G401.6 (cell line): Measurements from ENCODE around the gene G6PD.

Experiments used
- FAIRE-seq: peaks from 2 replicates; lab custom pipeline; 2012; peaks lifted over from hg19 to GRCh38; lab: Jason Lieb, UNC

G6PD gene

GRCh38 chrX:154487518-154488290, 58.9 kb downstream of the G6PD start:
- no peak for FAIRE-seq

GRCh38 chrX:154486396-154487207, 60.0 kb downstream of the G6PD start, which contains the start of gene UBL4A:
TSS of gene UBL4A (minus strand) at chrX:154486615. CDS start at chrX:154486584, 31 bp downstream.
- FAIRE-seq: no peak

- FAIRE-seq: no peak
Observed at GRCh38 chrX:154486052-154486395, 60.6 kb downstream of the G6PD start.

- no peak for FAIRE-seq
Observed at GRCh38 chrX:154485150-154486051, 61.2 kb downstream of the G6PD start.

DNA sequence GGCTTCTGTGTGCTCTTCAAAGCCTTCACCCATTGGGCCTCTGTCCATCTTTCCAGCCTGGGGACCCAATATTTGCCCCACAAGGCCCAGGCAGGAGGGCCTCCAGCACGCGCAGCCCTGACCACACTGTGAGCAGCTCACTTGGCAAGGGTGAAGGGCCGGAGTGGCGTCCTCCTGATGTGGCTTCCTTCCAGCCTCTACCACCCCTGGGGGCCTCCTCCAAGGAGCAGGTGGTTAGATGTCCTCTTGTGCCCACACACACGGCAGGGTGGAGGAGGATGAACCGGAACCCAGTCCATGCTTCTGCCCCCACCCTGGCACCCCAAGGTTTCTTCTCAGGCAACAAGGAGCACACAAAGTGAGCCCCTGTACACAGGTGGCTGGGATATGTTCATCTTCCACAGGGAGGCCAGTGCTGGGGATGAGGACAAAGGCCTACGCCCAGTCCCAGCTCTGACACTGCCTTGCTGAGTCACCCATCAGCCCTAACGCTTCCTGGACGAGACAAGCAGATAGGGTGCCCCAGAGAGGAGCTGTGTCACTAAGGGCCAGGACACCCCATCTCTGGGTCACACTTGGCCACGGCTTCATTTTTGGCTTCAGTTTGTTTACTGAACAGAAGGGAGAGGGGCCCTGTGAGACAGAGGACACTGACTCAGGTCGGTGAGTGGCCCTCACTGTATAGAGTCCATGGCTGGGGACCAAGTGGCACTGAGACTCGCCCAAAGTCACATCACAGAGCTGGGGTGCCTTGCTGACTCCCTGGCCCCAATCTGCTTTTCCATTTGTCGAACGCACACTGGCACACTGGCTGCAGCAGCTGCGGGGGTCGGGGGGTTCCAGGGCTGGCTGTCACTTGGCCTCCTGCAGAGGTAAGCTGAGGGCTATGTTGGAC, 62.1 kb downstream of the G6PD start:
- FAIRE-seq: no peak

DNA sequence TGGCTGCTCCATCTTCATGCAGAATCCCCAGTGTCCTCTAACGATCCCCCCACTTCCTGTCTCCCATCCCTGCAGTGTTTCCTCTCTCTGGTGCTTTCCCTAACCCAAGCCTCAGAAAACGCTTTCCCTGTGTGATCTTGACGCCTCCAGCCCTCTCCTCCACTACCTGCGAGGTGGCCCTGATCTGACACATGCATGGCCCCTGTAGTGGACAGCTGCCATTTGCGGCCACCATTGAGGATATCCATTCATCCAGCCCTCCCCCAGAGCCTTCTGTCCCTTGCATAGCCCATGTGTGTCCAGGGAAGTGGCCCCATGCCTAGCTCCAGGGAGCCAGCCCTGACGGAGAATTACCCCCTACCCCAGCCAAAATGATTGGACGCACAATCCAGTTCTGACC, 63.3 kb downstream of the G6PD start:
- FAIRE-seq: no peak

DNA sequence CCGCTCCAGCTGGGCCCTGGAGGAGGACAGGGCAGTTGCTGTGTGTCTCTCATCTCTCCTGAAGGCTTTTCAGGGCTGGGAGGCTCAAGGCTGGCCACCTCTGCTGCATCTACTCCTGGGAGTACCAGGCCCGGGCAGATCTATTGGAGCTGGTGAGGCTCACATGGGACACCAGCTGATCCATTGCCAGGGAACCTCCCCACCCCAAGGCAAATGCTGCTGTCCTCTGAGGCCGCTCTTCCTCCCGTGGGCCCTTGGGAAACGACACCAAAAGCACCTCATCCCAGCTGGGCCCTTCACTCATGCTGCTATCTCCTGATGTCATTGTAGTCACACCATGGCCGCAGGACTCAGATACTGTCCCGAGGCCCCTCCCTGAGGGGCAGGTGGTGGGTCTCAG, 63.9 kb downstream of the G6PD start:
- FAIRE-seq: no peak

- FAIRE-seq: no peak
Observed at GRCh38 chrX:154481911-154482601, 64.6 kb downstream of the G6PD start.
